Endothelial cell of umbilical vein (primary cell): ENCODE measurements around the gene CMTM7. TPM values are rescaled to one million over a fixed set of nuclear protein-coding genes. Genes with fewer than 3 reads are reported as not detected.

Experiments
- BruUV-seq: library from RNA; stranded (reverse); fragments of 400-500 nt; replicated peaks from 2 replicates; lab custom pipeline; 2021; lab: Mats Ljungman, UMichigan
- CTCF ChIA-PET: fragments of 300-600, 350-600 bp; sonication (Branson Sonifier 250); formaldehyde crosslinking; loops from one replicate; lab custom pipeline; 2021; ENCODE audit warnings: antibody characterized with exemption, inconsistent platforms; lab: Charles Lee
- POLR2A ChIA-PET: fragments of 300-600, 350-600 bp; sonication (Branson Sonifier 250); formaldehyde crosslinking; loops from one replicate; lab custom pipeline; 2021; ENCODE audit warnings: antibody characterized with exemption, inconsistent platforms; lab: Charles Lee
- DNase-seq: peaks from one replicate; pipeline ENCODE4 v3.0.0-alpha.2; 2011; ENCODE audit warnings: low read depth, low spot score
- FAIRE-seq: peaks from 2 replicates; lab custom pipeline; 2011; peaks lifted over from hg19 to GRCh38; lab: Jason Lieb, UNC
- H2AFZ ChIP-seq: 2 replicates; pipeline ENCODE4 v1.6.0; 2012; ENCODE audit warnings: low read depth, low read length, control low read depth, inconsistent platforms
- H3K27ac ChIP-seq: 2 replicates; pipeline ENCODE4 v1.5.1; 2011; ENCODE audit warnings: low read depth, mild to moderate bottlenecking, control low read depth, low read length, moderate library complexity; ENCODE audit not compliant: insufficient read depth
- H3K27me3 ChIP-seq, 2 experiments: 2 replicates each; pipeline versions ENCODE4 v1.6.0 to v1.6.1; 2011; ENCODE audit warnings: low read length in 2 of 2, mixed read lengths in 1 of 2; ENCODE audit not compliant: control insufficient read depth in 2 of 2, insufficient read depth in 2 of 2
- H3K36me3 ChIP-seq, 2 experiments: 2 replicates in 1 of 2; 3 replicates in 1 of 2; pipeline ENCODE4 v1.5.1; 2011; ENCODE audit warnings: low read length in 2 of 2, mild to moderate bottlenecking in 1 of 2, moderate library complexity in 1 of 2; ENCODE audit not compliant: control insufficient read depth in 2 of 2, insufficient read depth in 2 of 2; ENCODE audit errors: extremely low read depth in 1 of 2
- H3K4me1 ChIP-seq: 3 replicates; pipeline ENCODE4 v1.5.1; 2011; ENCODE audit warnings: mild to moderate bottlenecking, low read length; ENCODE audit not compliant: control insufficient read depth, insufficient read depth; ENCODE audit errors: extremely low read depth
- H3K4me2 ChIP-seq: 2 replicates; pipeline ENCODE4 v1.6.1; 2011; ENCODE audit warnings: low read length, control low read depth, mixed read lengths; ENCODE audit not compliant: insufficient read depth
- H3K4me3 ChIP-seq, 3 experiments: fragments of 200-600 bp in 1 of 3; sonication (generic), shearing (Covaris generic) in 1 of 3; replicated peaks in 1 of 3; 2 replicates each; pipeline ENCODE4 v1.5.1; 2011 to 2016; ENCODE audit warnings: control low read depth in 3 of 3, low read length in 3 of 3, mild to moderate bottlenecking in 2 of 3, inconsistent platforms in 1 of 3, low read depth in 1 of 3, moderate library complexity in 1 of 3; ENCODE audit not compliant: insufficient read depth in 1 of 3
- H3K79me2 ChIP-seq: 2 replicates; pipeline ENCODE4 v1.6.0; 2012; ENCODE audit warnings: low read length, inconsistent platforms; ENCODE audit not compliant: control insufficient read depth, insufficient read depth
- H3K9ac ChIP-seq: replicated peaks from 2 replicates; pipeline ENCODE3; 2011; ENCODE audit warnings: low read length, control low read depth; ENCODE audit not compliant: insufficient read depth; ENCODE audit errors: extremely low read depth
- H3K9me1 ChIP-seq: replicated peaks from 3 replicates; pipeline ENCODE4 v1.6.0; 2011; ENCODE audit warnings: mild to moderate bottlenecking, low read length; ENCODE audit not compliant: control insufficient read depth, insufficient read depth; ENCODE audit errors: extremely low read depth
- H3K9me3 ChIP-seq: replicated peaks from 2 replicates; pipeline ENCODE4 v1.5.1; 2012; ENCODE audit warnings: low read length, inconsistent platforms; ENCODE audit not compliant: control insufficient read depth, insufficient read depth
- H4K20me1 ChIP-seq: replicated peaks from 2 replicates; pipeline ENCODE3; 2011; ENCODE audit warnings: mild to moderate bottlenecking, low read length; ENCODE audit not compliant: control insufficient read depth, insufficient read depth; ENCODE audit errors: extremely low read depth
- EZH2 ChIP-seq: IDR thresholded peaks from 2 replicates; pipeline ENCODE4 v1.6.1; 2012; ENCODE audit warnings: borderline replicate concordance, low read depth, mild to moderate bottlenecking, moderate library complexity, low read length, inconsistent platforms; ENCODE audit not compliant: severe bottlenecking
- GATA2 ChIP-seq: IDR thresholded peaks from 2 replicates; pipeline ENCODE4 v1.7.0; 2011; ENCODE audit warnings: low read depth, mild to moderate bottlenecking, moderate library complexity, mixed read lengths, low read length; ENCODE audit not compliant: insufficient read length, insufficient read depth
- JUN ChIP-seq: IDR thresholded peaks from 2 replicates; pipeline ENCODE4 v1.6.1; 2011; ENCODE audit warnings: borderline replicate concordance, low read depth; ENCODE audit not compliant: insufficient read length, insufficient read depth
- POLR2A ChIP-seq: IDR thresholded peaks from 2 replicates; pipeline ENCODE4 v1.6.1; 2012; ENCODE audit warnings: low read depth, mild to moderate bottlenecking, control low read depth, low read length
- POLR2AphosphoS5 ChIP-seq: IDR thresholded peaks from 2 replicates; pipeline ENCODE4 v1.6.1; 2012; ENCODE audit warnings: low read depth, mild to moderate bottlenecking, control low read depth, low read length, moderate library complexity; ENCODE audit not compliant: insufficient read depth
- dilution Hi-C: fragments of 300-500 bp; cut with MboI; formaldehyde crosslinking; loops from one replicate; pipeline ENCODE4 v1.15.0; 2019; ENCODE audit warnings: low sequenced_read_pairs; ENCODE audit not compliant: extremely low pct_ligation_motif_present
- intact Hi-C: fragments of 100-400 bp; cut with micrococcal nuclease; formaldehyde crosslinking; loops from one replicate; pipeline ENCODE4 v1.10.0; 2022
- polyA plus RNA-seq, 4 experiments: library from polyadenylated mRNA; depleted of rRNA in 3 of 4; stranded (reverse) in 3 of 4; unstranded in 1 of 4; fragments of >200 nt; gene quantifications; 2 replicates each; pipeline versions ENCODE4 v1.2.1 to v1.2.3, GENCODE V29; 2011 to 2012; ENCODE audit warnings: missing spikeins in 1 of 4
- total RNA-seq: library from RNA; stranded (reverse); gene quantifications from 2 replicates; pipeline ENCODE4 v1.2.3, GENCODE V29; 2021

CMTM7 gene
- total and polyA plus RNA-seq, 2 donors (not counting 3 experiments of a cell fraction or from before 2014, with no cell fraction given): 44.7 to 88.5 TPM

DNA sequence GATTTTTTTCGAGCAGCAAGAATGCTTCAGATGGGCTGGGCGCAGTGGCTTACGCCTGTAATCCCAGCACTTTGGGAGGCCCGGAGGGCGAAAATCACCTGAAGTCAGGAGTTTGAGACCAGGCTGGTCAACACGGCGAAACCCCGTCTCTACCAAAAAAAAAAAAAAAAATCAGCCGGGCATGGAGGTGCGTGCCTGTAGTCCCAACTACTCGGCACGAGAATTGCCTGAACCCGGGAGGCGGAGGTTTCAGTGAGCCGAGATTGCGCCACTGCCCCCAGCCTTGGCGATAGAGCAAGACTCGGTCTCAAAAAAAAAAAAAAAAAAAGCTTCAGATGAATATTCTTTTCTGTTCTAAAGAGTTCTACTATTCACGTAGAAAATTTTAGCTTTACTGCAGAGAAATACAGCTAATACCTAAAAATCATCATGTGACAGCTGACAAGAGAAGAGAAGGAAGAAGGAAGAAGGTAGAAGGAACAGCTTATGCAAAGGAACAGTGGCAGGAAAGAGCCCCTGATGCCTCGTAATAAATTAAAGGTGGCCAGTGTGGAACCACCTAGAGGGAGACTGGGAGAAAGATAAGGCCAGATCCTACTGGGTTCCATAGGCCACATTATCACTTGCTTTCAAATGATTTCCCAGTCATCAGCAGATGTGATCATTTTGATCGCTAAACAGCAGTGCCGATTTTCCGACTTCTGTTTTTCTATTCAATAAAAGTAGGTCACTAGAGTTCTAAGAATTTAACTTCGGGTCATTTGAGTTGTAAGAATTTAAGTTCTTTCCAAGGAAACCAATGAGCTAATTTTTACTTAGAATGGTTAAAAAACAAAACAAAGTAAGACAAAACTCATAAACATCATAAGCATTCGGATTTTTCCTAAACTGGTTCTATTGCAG, 109.5 kb downstream of the CMTM7 start:
- peaks cover 19% of the 10 kb centered on the region for H3K4me1 ChIP-seq
- FAIRE-seq: no peak
- no peaks in the 10 kb centered on the region for H3K27me3 ChIP-seq
- TSS peak; percentile 41 for BruUV-seq
- no peak for DNase-seq
- H3K27ac ChIP-seq: no peak overlapping the region
- H3K79me2 ChIP-seq: peaks cover 33% of the 10 kb centered on the region
- ChIA-PET POLR2A (interaction anchor here (0.7 kb wide), 1 partner anchor 321 kb away, joined by 3 read pairs; no protein-coding TSS in a partner anchor), CTCF (interaction anchor here (0.6 to 3.9 kb wide), 4 partner anchors 12 to 126 kb away, joined by 3 to 13 read pairs (median 4); no protein-coding TSS in a partner anchor)
- H4K20me1 ChIP-seq: no peaks in the 10 kb centered on the region
- dilution Hi-C loops (no loop called here), intact Hi-C loops (no loop called here)
- H3K9me3 ChIP-seq: no peaks in the 10 kb centered on the region
- no peaks in the 10 kb centered on the region for H3K9me1 ChIP-seq
- no peak for TF ChIP-seq GATA2
- no peak for TF ChIP-seq EZH2
- no peak for TF ChIP-seq POLR2A
- TF ChIP-seq JUN: no peak
- H3K4me2 ChIP-seq: peak overlapping the region; percentile 92
- no peak overlapping the region for H2AFZ ChIP-seq
- peak overlapping the region; percentile 72 to 89 (median 81) for H3K4me3 ChIP-seq
- H3K36me3 ChIP-seq: no peaks in the 10 kb centered on the region
- peak overlapping the region; percentile 94 for H3K9ac ChIP-seq

DNA sequence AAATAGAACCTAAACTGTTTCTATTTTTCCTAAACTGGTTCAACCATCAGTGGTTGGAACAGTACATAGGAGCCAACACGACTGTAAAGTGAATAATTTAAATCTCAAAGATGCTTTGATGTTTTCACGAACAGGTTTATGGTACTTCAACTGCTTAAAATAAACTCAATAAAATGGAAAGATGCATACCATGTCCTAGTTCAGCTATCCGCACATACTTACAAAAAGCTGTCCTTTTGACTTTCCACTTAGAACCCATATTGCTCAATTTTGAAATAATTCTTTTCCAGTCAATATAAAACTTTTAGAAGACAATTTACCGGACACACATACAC, 110.1 kb downstream of the CMTM7 start:
- POLR2A ChIA-PET: interaction anchor here (1.3 kb wide), 1 partner anchor 183 kb away, joined by 3 read pairs; the partner anchor contains the start of gene CNOT10

More for the DNA sequence above, 110.1 kb downstream of the CMTM7 start:
- Histone ChIP-seq H2AFZ (peak overlapping the region; percentile 8), H3K9me3 (no peaks in the 10 kb centered on the region), H3K9ac (peak overlapping the region; percentile 94), H4K20me1 (no peaks in the 10 kb centered on the region), H3K4me3 (peak overlapping the region; percentile 72 to 89 (median 81)), H3K27me3 (no peaks in the 10 kb centered on the region), H3K79me2 (peaks cover 28% of the 10 kb centered on the region), H3K4me1 (peaks cover 19% of the 10 kb centered on the region), H3K36me3 (no peaks in the 10 kb centered on the region), H3K27ac (peak overlapping the region; percentile 87), H3K9me1 (no peaks in the 10 kb centered on the region), H3K4me2 (peak overlapping the region; percentile 92)
- dilution Hi-C loops (no loop called here), intact Hi-C loops (loop anchor here (1.0 to 2.0 kb wide), 3 partner anchors 31 to 324 kb away; partner anchors contain the start of gene DYNC1LI1)
- CTCF ChIA-PET: interaction anchor here (0.6 to 3.9 kb wide), 7 partner anchors 8 to 127 kb away, joined by 3 to 13 read pairs (median 3); no protein-coding TSS in a partner anchor
- DNase-seq (no peak), FAIRE-seq (no peak)
- TF ChIP-seq POLR2AphosphoS5: no peak
- no TSS peak for BruUV-seq
